ENCODE measurements around the gene SGCD.

The SGCD gene

GRCh38 chr5:156405988-156406387 lies 79.0 kb downstream of the SGCD start:
- DNase-seq: no peak

- DNase-seq: no peak
Measured at GRCh38 chr5:156407251-156407650, 80.3 kb downstream of the SGCD start.

- DNase-seq: no peak
Measured at GRCh38 chr5:156409834-156410233, 82.9 kb downstream of the SGCD start.

- DNase-seq: no peak
Measured at GRCh38 chr5:156411185-156411613, 84.2 kb downstream of the SGCD start.

GRCh38 chr5:156411957-156412356 lies 85.0 kb downstream of the SGCD start:
- DNase-seq: no peak

- no peak for DNase-seq
Measured at GRCh38 chr5:156414391-156414790, 87.4 kb downstream of the SGCD start.

GRCh38 chr5:156419661-156420060 lies 92.7 kb downstream of the SGCD start:
- no peak for DNase-seq

GRCh38 chr5:156420665-156421064 lies 93.7 kb downstream of the SGCD start:
- DNase-seq: no peak

GRCh38 chr5:156421798-156422197 lies 94.8 kb downstream of the SGCD start:
- DNase-seq: no peak

- no peak for DNase-seq
Measured at GRCh38 chr5:156423597-156423996, 96.6 kb downstream of the SGCD start.

- no peak for DNase-seq
Measured at GRCh38 chr5:156427315-156427714, 100.4 kb downstream of the SGCD start.

GRCh38 chr5:156431956-156432829 lies 105.2 kb downstream of the SGCD start:
- no peak for DNase-seq

- DNase-seq: no peak
Measured at GRCh38 chr5:156432830-156433105, 105.8 kb downstream of the SGCD start.

- no peak for DNase-seq
Measured at GRCh38 chr5:156434471-156434870, 107.5 kb downstream of the SGCD start.

- DNase-seq: no peak
Measured at GRCh38 chr5:156435101-156435500, 108.1 kb downstream of the SGCD start.

- DNase-seq: no peak
Measured at GRCh38 chr5:156438076-156438475, 111.1 kb downstream of the SGCD start.

GRCh38 chr5:156444753-156445291 lies 117.9 kb downstream of the SGCD start:
- no peak for DNase-seq

GRCh38 chr5:156446526-156446925 lies 119.6 kb downstream of the SGCD start:
- DNase-seq: no peak

- no peak for DNase-seq
Measured at GRCh38 chr5:156450778-156451177, 123.8 kb downstream of the SGCD start.

- no peak for DNase-seq
Measured at GRCh38 chr5:156451505-156451904, 124.5 kb downstream of the SGCD start.

GRCh38 chr5:156456857-156457256 lies 129.9 kb downstream of the SGCD start:
- DNase-seq: no peak

GRCh38 chr5:156459812-156460385 lies 132.9 kb downstream of the SGCD start:
- no peak for DNase-seq

- no peak for DNase-seq
Measured at GRCh38 chr5:156460471-156460870, 133.5 kb downstream of the SGCD start.

GRCh38 chr5:156466871-156467270 lies 139.9 kb downstream of the SGCD start:
- no peak for DNase-seq

- DNase-seq: no peak
Measured at GRCh38 chr5:156469636-156470035, 142.7 kb downstream of the SGCD start.
